HepG2 (cell line): Measurements from ENCODE around the gene CBFA2T2. TPM values are rescaled to one million over a fixed set of nuclear protein-coding genes. Genes with fewer than 3 reads are reported as not detected.

Experiments used
- HOXA3 ChIP-seq: sonication (generic); formaldehyde crosslinking; IDR thresholded peaks from 2 replicates; pipeline ENCODE4 v1.5.0; 2020; ENCODE audit warnings: missing genetic modification reagents
- KLF11 ChIP-seq: IDR thresholded peaks from 2 replicates; pipeline ENCODE4 v1.6.1; 2016; ENCODE audit warnings: missing compliant biosample characterization
- NFATC3 ChIP-seq: sonication (generic); formaldehyde crosslinking; IDR thresholded peaks from 2 replicates; pipeline ENCODE4 v1.5.1; 2020; ENCODE audit warnings: mild to moderate bottlenecking, missing genetic modification reagents
- PHF21A ChIP-seq: sonication (generic); formaldehyde crosslinking; IDR thresholded peaks from 2 replicates; pipeline ENCODE4 v1.5.0; 2020; ENCODE audit warnings: mild to moderate bottlenecking, missing genetic modification reagents
- SUZ12 ChIP-seq: fragments of 150-350 bp; IDR thresholded peaks from 2 replicates; pipeline ENCODE4 v1.6.1; 2014; ENCODE audit warnings: low read depth, low read length
- ZBTB7B ChIP-seq: sonication (generic); formaldehyde crosslinking; IDR thresholded peaks from 2 replicates; pipeline ENCODE4 v1.4.0; 2020; ENCODE audit warnings: missing genetic modification reagents
- ZBTB8A ChIP-seq: sonication (generic); formaldehyde crosslinking; IDR thresholded peaks from 2 replicates; pipeline ENCODE4 v1.4.0; 2020; ENCODE audit warnings: mild to moderate bottlenecking, low read depth, missing genetic modification reagents, borderline replicate concordance
- polyA plus RNA-seq, 8 experiments: library from polyadenylated mRNA; depleted of rRNA in 3 of 8; stranded (reverse) in 7 of 8; unstranded in 1 of 8; fragments of >200 nt; fragmentation: Illumina TruSeq in 4 of 8; extraction: Trizol in 4 of 8; gene quantifications; 2 replicates each; pipeline versions ENCODE4 v1.2.1 to v1.2.3, GENCODE V29; 2011 to 2016; ENCODE audit warnings: low read depth in 4 of 8, missing spikeins in 1 of 8, mixed read lengths in 1 of 8; ENCODE audit not compliant: insufficient read depth in 1 of 8
- total RNA-seq, 5 experiments: library from RNA; depleted of rRNA; stranded (reverse); fragments of >200 nt; fragmentation: Illumina TruSeq; extraction: Trizol; gene quantifications; 2 replicates each; pipeline ENCODE4 v1.2.3, GENCODE V29; 2016; ENCODE audit warnings: low read depth in 1 of 5
- TF ChIP-seq, protein P1 (sequence below): sonication (generic); formaldehyde crosslinking; IDR thresholded peaks from 2 replicates; pipeline ENCODE4 v1.5.0; 2020; ENCODE audit warnings: missing genetic modification reagents
- TF ChIP-seq, protein P2 (sequence below): fragments of 450-650 bp; IDR thresholded peaks from 2 replicates; pipeline ENCODE4 v1.6.1; 2017; ENCODE audit warnings: mild to moderate bottlenecking
- TF ChIP-seq, protein P3 (sequence below): sonication (generic); formaldehyde crosslinking; IDR thresholded peaks from 2 replicates; pipeline ENCODE4 v1.4.0; 2020; ENCODE audit warnings: low read depth, missing genetic modification reagents
- TF ChIP-seq, protein P4 (sequence below): sonication (generic); formaldehyde crosslinking; IDR thresholded peaks from 2 replicates; pipeline ENCODE4 v1.9.0; 2021; ENCODE audit warnings: missing genetic modification reagents, mild to moderate bottlenecking, borderline replicate concordance
- TF ChIP-seq, protein P5 (sequence below): sonication (generic); formaldehyde crosslinking; IDR thresholded peaks from 2 replicates; pipeline ENCODE4 v1.4.0; 2020; ENCODE audit warnings: mild to moderate bottlenecking, missing genetic modification reagents
- TF ChIP-seq, protein P6 (sequence below): fragments of 450-650 bp; IDR thresholded peaks from 2 replicates; pipeline ENCODE4 v1.6.1; 2016
- TF ChIP-seq, protein P7 (sequence below): IDR thresholded peaks from 2 replicates; pipeline ENCODE4 v1.6.1; 2016

The CBFA2T2 gene
- total and polyA plus RNA-seq, 2 of the 13 experiments (the other 11 are each of a cell fraction or from before 2014, with no cell fraction given): 6.3 to 21.2 TPM

DNA sequence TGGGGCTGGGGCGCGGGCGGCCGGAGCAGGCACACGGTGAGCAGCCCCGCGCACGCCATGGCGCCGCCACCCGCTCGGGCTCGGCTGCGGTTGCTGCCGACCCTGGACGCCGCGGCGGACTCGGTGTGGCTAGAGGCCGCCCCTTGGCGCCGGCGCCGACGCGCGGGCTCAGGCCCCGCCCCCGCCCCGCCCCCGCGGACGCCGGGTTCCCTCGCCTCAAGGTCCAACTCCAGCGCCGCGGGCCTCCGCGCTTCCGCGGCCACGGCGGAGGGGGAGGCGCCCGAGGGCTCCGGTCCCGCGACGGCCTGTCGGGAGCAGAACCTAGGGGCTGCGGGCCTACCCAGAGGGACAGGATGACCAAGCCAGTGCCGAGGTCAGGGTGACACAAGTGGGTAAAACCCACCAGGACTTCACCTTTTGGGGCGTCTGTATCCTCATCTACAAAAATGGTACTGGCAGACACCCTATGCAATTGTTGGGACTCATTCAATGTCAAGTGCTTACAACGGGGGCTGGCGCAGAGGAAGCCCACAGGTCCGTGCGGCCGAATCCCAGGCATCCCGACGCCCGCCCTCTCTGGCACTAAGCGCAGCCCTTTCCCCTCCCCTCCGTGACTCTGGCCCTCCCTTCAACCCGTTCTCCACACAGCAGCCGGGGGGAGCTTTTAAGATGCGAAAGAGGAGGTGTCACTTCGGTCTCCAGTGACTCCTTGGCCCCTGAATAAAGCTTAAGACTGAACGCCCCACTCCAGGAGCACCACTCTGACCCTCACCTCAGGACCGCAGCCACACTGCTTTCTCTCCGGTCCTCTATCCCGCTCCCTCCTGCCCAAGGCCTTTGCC is 184.6 kb downstream of the CBFA2T2 start, which contains the start of gene NECAB3 (continued):
- TF ChIP-seq, protein P1, sequence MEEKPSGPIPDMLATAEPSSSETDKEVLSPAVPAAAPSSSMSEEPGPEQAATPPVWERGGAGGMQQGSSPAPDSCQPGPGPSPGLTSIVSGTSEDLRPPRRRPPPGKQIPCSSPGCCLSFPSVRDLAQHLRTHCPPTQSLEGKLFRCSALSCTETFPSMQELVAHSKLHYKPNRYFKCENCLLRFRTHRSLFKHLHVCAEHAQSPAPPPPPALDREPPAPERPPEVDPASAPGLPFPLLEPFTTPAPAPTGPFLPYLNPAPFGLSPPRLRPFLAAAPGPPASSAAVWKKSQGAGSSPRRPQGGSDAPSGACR (CRISPR knock-in tag): no peak
- TF ChIP-seq, protein P2, sequence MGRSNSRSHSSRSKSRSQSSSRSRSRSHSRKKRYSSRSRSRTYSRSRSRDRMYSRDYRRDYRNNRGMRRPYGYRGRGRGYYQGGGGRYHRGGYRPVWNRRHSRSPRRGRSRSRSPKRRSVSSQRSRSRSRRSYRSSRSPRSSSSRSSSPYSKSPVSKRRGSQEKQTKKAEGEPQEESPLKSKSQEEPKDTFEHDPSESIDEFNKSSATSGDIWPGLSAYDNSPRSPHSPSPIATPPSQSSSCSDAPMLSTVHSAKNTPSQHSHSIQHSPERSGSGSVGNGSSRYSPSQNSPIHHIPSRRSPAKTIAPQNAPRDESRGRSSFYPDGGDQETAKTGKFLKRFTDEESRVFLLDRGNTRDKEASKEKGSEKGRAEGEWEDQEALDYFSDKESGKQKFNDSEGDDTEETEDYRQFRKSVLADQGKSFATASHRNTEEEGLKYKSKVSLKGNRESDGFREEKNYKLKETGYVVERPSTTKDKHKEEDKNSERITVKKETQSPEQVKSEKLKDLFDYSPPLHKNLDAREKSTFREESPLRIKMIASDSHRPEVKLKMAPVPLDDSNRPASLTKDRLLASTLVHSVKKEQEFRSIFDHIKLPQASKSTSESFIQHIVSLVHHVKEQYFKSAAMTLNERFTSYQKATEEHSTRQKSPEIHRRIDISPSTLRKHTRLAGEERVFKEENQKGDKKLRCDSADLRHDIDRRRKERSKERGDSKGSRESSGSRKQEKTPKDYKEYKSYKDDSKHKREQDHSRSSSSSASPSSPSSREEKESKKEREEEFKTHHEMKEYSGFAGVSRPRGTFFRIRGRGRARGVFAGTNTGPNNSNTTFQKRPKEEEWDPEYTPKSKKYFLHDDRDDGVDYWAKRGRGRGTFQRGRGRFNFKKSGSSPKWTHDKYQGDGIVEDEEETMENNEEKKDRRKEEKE: no peak
- TF ChIP-seq NFATC3 (CRISPR knock-in tag): peak; percentile 50; the same call in 1 of the 2 replicates
- peak; percentile 82; the same call in 1 of the 2 replicates for TF ChIP-seq ZBTB7B (CRISPR knock-in tag)
- no peak for TF ChIP-seq KLF11
- peak; percentile 91 for TF ChIP-seq HOXA3
- TF ChIP-seq, protein P3, sequence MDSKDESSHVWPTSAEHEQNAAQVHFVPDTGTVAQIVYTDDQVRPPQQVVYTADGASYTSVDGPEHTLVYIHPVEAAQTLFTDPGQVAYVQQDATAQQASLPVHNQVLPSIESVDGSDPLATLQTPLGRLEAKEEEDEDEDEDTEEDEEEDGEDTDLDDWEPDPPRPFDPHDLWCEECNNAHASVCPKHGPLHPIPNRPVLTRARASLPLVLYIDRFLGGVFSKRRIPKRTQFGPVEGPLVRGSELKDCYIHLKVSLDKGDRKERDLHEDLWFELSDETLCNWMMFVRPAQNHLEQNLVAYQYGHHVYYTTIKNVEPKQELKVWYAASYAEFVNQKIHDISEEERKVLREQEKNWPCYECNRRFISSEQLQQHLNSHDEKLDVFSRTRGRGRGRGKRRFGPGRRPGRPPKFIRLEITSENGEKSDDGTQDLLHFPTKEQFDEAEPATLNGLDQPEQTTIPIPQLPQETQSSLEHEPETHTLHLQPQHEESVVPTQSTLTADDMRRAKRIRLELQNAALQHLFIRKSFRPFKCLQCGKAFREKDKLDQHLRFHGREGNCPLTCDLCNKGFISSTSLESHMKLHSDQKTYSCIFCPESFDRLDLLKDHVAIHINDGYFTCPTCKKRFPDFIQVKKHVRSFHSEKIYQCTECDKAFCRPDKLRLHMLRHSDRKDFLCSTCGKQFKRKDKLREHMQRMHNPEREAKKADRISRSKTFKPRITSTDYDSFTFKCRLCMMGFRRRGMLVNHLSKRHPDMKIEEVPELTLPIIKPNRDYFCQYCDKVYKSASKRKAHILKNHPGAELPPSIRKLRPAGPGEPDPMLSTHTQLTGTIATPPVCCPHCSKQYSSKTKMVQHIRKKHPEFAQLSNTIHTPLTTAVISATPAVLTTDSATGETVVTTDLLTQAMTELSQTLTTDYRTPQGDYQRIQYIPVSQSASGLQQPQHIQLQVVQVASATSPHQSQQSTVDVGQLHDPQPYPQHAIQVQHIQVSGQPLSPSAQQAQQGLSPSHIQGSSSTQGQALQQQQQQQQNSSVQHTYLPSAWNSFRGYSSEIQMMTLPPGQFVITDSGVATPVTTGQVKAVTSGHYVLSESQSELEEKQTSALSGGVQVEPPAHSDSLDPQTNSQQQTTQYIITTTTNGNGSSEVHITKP (CRISPR knock-in tag): no peak
- TF ChIP-seq, protein P4, sequence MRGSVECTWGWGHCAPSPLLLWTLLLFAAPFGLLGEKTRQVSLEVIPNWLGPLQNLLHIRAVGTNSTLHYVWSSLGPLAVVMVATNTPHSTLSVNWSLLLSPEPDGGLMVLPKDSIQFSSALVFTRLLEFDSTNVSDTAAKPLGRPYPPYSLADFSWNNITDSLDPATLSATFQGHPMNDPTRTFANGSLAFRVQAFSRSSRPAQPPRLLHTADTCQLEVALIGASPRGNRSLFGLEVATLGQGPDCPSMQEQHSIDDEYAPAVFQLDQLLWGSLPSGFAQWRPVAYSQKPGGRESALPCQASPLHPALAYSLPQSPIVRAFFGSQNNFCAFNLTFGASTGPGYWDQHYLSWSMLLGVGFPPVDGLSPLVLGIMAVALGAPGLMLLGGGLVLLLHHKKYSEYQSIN (CRISPR knock-in tag): no peak
- TF ChIP-seq, protein P5, sequence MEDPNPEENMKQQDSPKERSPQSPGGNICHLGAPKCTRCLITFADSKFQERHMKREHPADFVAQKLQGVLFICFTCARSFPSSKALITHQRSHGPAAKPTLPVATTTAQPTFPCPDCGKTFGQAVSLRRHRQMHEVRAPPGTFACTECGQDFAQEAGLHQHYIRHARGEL (CRISPR knock-in tag): no peak
- TF ChIP-seq, protein P6, sequence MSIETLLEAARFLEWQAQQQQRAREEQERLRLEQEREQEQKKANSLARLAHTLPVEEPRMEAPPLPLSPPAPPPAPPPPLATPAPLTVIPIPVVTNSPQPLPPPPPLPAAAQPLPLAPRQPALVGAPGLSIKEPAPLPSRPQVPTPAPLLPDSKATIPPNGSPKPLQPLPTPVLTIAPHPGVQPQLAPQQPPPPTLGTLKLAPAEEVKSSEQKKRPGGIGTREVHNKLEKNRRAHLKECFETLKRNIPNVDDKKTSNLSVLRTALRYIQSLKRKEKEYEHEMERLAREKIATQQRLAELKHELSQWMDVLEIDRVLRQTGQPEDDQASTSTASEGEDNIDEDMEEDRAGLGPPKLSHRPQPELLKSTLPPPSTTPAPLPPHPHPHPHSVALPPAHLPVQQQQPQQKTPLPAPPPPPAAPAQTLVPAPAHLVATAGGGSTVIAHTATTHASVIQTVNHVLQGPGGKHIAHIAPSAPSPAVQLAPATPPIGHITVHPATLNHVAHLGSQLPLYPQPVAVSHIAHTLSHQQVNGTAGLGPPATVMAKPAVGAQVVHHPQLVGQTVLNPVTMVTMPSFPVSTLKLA: no peak
- TF ChIP-seq, protein P7, sequence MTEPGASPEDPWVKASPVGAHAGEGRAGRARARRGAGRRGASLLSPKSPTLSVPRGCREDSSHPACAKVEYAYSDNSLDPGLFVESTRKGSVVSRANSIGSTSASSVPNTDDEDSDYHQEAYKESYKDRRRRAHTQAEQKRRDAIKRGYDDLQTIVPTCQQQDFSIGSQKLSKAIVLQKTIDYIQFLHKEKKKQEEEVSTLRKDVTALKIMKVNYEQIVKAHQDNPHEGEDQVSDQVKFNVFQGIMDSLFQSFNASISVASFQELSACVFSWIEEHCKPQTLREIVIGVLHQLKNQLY (CRISPR knock-in tag): no peak
- 0 out of 2 replicates have a peak, but pooled peaks have one; percentile 66 for TF ChIP-seq ZBTB8A (CRISPR knock-in tag)
- TF ChIP-seq SUZ12: no peak
- peak; percentile 70 for TF ChIP-seq PHF21A (CRISPR knock-in tag)
